GM04503 (cell line): ENCODE measurements around the gene NKD1.

ENCODE experiments used
- DNase-seq: peaks from one replicate; pipeline ENCODE4 v3.0.0-alpha.2; 2012; ENCODE audit warnings: low read depth

NKD1 gene

DNA sequence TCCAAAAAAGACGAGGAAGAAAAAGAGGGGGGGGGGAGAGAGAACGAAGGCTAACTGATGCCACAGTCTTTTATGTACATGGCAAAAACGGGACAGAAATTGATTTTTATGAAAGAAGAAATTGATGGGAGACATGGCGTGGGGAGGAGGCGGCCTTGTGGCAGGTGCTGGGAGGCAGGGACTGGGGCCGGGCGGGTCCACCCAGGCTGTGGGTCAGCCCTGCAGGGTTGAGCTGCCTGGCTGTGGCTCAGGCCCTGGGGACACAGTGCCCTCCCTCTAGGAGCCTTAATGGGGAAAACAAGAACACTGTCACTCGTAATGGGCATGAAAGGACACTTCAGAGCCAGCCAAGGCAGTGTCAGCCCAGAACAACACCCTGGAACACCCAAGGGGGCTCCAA, 98.1 kb downstream of the NKD1 start:
- no peak for DNase-seq

DNA sequence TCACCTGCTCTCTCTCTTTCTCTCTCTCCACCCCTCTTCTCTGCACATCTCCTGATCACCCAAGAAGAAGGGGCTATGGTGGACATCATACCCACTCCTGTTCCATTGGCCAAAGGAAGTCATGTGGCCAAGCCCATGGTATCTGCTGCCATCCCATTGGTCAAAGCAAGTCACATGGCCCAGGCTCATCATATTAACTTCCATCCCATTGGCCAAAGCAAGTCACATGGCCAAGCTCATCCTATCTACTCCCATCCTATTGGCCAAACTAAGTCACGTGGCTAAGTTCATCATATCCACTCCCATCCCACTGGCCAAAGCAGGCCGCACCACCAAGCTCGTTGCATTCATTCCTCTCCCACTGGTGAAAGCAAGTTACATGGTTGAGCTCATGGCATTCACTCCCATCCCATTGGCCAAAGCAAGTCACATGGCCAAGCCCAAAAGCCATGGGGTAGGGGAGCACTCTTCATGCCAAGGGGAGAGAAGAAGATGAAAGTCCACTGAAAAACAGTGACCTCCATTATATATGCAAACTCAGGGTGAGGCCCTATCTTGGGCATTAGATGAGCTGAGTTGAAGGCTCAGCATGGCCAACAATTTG, 103.7 kb downstream of the NKD1 start:
- DNase-seq = no peak

DNA sequence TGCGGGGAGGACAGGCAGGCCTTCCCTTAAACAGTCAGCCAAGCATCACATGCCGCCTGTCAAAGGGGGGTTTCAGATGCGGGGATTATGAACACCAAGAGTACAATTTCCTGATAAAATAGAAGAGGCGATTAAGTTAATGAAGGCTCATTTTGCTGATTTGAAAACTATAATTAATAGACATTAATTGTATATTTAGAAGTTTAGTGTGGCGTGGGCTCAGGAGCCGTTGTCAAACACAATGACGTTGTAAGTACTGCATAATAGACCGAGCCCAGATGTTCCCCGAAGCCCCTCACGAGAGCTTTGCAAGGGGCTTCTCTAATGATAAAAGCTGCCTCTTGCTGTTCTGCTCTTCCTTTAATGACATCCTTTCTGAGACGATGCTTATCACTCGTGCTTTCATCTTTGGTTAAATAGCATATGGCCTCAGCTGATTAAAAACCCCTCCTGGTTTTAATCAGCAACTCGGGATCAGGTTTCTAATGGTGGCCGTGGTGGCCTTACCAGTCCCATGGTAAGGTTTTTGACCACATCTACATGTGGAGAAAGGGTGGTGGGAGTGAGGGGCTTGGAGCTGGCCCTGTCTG, 104.7 kb downstream of the NKD1 start:
- no peak for DNase-seq

DNA sequence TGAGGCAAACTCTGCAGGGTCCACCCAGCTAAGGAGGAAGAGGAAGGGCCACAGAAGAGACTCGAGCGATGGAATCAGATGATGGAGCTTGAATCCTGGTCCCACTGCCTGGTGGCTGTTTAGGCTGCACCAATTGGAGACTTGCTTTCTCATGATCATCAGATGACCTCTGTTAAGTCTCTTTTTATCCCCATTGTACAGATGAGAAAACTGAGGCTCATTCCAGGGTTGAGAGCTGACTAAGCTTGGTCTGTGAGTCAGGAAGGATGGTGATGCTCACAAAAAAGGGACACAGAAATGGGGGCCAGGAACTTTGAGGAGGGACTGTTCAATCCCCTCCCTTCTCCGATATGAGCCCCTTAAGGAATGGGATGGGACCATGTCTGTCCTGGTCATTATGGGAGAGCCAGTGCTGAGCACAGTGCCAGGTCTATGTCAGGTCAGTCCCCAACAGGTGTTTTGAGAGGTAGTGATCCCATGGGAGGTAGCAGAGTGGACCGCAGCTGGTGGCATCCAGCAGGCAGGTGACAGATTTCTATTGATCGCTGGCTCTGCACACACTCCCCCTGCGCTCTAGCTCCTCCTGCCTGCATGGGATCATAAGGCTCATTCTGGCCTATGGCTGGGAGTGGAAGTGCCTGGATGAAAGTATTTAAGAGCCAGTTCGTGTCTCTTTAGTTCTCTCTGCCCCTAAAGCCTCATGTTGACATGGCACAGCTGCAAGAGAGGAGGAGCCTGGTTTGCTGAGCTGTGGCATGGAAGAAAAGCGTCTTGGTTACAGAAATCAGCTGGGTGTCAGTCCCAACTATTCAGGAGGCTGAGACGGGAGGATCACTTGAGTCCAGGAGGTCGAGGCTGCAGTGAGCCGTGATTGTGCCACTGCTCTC, 105.7 kb downstream of the NKD1 start:
- DNase-seq = no peak

GRCh38 chr16:50655558-50656055, 107.4 kb downstream of the NKD1 start:
- DNase-seq = no peak

DNA sequence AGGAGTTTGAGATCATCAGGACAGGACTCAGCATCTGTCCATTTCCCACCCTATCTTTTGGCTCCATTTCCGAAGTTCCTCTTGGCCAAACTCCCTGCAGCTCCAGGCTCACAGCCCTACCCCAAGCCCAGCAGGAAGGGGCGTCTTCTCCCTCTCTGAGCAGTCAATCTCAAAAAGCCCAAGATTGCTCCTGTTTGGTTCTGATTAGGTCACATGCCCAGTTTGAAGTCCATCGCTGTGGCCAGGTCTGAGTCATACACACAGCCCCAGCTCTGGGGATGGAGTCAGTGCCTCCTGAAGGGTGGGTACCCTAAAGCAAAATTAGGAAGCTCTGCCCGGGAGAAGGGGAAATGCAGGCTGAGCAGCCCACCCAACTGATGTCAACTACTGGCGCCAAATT, 109.0 kb downstream of the NKD1 start:
- no peak for DNase-seq

GRCh38 chr16:50659806-50660205, 111.6 kb downstream of the NKD1 start:
- no peak for DNase-seq

DNA sequence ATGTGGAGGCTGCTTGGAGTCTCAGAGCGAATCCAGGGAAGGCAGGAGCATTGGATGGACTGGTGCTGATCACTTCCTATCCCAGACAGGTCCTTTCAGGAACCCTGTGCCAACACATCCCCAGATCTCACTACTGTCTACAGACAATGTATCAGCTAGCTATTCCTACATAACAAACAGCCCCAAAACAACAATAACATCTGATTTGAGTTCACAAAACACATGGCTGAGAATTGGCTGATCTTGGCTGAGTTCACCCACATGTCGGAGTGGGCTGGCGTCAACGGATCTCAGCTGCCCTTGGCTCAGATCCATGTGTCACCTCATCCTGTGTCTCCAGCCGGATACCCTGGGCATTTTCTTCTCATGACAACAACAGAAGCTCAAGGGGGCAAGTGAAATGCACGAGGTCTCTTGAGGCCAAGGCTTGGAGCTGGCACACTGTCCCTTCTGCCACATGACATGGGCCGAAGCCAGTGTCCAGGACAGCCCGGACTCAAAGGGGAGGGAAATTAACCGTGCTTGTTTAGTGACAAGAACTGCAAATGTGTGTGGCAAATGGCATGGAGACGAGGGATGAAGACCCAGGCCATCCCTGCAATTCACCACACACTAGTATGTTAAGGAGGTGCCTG, 114.2 kb downstream of the NKD1 start:
- DNase-seq = no peak

DNA sequence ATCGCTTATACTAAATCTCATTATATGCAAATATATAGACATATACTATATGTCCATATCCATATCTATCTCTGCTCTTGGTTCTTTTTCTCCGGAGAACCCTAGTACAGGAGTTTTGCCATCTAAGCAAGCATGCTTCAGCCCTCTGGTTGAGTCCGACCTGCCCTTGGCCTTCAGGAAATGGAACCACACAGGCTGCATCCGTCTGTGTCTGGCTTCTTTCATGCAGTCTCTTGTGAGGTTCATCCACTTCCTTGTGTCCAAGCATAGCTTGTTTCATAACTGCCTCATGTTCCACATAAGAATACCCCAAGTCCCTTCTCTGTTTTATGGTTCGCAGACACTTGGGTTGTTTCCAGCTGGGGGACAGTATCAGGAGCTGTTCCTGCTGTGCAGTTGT, 116.1 kb downstream of the NKD1 start:
- no peak for DNase-seq

DNA sequence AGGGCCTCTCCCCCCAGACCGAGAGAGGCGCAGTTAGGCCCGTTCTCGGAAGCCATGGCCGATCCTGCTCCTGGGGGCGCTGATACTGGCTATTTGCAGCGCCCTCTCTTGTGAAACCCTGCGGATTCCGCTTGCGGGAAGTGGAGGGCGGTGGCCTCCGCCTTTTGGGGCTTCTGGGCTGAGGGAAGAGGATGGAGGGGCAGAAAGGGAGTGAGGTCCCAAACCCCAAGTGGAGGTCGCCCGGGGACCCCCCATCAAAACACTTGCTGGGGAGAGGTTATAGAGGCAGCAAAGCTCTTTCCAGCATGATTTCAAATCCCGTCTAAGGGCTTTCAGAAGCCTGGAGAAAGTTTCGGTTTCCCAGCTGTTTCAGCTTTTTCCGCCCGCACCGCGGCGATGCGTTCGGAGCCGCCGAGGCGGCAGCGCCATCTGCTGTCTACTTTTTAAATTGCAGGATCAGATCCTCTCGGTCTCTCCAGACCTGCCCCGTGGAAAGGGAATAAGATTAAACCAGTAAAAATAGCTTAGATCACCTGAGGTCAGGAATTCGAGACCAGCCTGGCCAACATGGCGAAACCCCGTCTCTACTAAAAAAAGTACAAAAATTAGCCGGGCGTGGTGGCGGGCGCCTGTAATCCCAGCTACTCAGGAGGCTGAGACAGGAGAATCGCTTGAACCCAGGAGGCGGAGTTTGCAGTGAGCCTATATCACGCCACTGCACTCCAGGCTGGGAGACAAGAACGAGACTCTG, 117.1 kb downstream of the NKD1 start:
- DNase-seq = peak; percentile 21

GRCh38 chr16:50666658-50667496, 118.7 kb downstream of the NKD1 start:
- DNase-seq = no peak

DNA sequence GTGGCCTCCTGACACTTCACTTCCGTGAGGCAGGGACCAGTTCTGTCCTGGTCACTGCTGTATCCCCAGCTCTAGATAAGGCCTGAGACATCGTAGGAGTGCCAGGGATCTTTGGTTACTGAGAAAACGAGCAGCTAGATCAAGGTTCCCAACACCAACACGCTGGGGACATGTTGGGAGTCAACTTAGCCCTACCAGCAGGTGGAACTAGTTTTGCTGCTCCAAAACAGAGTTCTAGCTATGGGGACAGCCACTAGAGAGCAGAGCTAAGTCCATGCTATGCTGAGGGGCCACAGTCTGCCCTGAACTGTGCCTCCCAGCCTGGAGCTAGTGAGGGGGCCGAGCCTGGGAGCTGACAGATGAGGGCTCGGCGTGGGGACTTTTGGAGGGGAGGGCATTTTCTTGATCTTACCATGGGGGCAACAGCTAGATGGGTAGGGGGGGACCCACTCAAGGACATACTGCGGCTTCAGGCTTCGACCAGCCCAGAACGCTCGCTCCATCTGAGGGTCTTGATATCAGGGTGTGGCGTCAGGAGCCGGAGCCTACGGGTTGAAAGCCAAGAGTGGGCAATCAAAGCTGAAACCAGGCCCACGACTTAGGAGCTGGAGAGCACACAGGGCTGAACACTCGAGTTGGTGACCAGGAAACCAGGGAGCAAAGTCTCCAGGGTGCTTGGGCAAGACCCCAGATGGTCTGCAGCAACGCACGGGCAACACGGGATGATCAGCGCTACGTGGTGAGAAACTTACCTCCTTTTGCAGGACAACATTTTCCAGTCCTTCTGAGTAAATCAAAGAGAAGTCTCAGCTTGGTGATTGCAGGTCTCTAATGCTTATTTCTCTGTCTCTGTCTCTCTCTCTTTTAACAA, 119.5 kb downstream of the NKD1 start:
- no peak for DNase-seq

DNA sequence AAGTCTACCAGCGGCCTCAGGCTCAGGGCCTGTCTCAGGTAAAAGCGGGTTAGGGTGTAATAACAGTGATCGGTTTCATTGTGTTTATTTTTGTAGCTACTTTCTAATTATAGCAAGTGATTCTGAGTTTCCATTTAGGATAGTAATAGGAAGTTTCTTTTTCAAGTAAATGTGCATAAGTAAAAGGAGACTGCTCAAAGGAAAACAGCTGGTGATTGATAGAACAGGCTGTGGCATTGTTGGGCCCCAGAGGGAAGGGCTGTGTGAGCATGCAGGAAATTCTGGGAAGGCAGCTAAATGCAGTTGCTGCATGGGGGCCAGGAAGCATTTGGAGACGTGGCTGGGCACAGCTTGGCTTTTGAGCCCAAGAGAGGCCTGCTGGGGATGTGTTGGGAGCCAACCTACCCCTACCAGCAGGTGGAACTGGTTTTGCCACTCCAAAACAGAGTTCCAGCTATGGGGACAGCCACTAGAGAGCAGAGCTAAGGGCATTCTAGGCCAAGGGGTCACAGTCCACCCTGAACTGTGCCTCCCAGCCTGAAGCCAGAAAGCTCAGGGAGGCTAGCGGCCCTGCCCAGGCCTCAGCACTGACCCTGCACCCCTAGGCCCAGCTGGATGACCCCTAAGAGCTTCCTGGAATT, 120.3 kb downstream of the NKD1 start:
- DNase-seq = no peak

DNA sequence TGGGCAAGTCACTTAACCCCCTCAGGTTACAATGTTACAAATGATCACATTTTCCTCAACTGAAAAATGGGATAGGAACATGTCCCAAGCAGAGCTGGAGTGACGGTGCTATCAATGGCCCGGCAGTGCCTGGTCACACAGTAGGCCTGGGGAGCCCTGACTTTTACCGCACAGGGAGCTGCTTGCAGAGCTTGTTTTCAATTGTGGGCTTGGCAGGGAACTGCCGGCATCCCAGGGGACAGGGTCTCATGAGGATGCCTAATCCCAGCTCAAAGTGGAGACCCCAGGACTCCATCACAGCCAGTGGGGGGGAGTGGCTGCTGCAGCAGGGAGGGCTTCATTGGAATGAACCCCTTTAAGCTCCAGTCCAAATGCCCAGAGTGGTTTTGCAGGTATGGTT, 121.5 kb downstream of the NKD1 start:
- no peak for DNase-seq

GRCh38 chr16:50670476-50670875, 122.3 kb downstream of the NKD1 start:
- no peak for DNase-seq

DNA sequence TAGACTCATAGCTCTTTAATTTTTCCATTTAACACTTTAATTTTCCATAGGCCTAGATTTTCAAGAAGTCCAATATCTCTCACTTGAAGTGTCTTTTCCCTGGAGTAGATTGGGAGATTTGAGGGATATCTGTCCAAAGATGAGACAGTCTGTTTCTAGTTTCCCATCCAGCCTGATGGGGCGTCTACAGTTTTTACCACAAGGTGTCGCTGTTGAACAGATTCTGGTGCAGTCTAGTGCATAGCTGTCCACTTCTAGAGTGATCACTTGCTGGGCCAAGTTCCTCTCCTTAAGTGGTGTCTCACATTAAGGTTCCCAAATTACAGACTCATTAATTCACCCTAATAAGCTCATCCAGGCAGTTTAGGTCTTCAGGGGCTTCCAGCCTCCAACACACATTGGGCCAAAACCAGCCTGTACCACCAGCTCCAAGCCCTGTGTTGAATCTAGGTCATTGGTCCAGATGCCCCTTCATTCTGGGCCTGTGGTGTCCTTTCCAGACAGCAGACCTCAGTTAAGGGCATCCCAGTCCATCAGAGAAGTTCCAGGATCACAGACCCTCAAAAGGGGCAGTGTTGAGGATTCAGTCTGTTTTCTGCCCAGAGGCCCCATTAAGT, 123.6 kb downstream of the NKD1 start:
- DNase-seq = no peak

DNA sequence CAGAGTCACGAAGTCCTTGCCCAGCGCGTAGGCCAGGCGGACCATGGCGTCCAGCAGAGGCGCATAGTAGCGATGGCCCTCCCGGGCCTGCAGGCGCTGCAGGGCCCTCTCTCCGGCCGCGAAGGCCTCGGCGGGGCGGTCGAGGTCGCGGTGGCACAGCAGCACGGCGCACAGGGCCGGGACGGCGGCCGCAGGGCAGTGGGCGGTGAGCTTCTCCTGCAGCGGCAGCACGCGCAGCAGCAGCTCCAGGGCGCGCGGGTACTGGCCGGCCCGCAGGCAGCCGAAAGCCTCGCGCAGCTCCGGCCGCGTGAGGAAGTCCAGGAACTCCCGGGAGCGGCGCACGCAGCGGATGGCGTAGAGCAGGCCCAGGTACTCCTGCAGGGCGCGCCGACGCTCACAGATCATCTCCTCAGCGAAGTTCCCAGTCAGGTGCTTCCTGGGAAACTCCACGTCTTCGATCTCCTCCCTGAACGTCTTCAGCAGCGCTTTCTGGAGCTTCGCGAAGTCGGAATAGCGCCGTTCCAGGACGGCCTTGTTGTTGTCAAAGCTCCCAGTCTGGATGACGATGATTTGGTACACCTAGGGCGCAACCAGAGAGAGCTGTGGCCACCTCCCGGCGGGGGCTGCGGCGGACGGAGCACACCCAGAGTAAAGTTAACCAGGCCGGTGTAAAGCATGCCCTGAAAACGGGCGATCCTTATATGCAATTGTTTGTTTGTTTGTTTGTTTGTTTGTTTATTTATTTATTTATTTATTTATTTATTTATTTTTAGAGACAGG, 125.5 kb downstream of the NKD1 start:
- no peak for DNase-seq

- DNase-seq = no peak
These were observed 126.6 kb downstream of the NKD1 start for GRCh38 chr16:50674831-50675230.
